Stimulated activated CD8-positive, alpha-beta memory T cell treated with anti-CD3 and anti-CD28 coated beads, Interleukin-12 subunit alpha, Interleukin-12 subunit beta, amount 100 ng/mL, for 1 hour (primary cell): ENCODE data around the gene MAPKAPK2.

Experiments
- DNase-seq: peaks from one replicate; pipeline ENCODE4 v3.0.0-alpha.2; 2020; ENCODE audit warnings: low read depth

Gene MAPKAPK2

GRCh38 chr1:206704226-206704625 lies 19.5 kb downstream of the MAPKAPK2 start:
- DNase-seq: no peak

GRCh38 chr1:206705191-206705590 lies 20.5 kb downstream of the MAPKAPK2 start:
- no peak for DNase-seq

GRCh38 chr1:206705726-206706297 lies 21.1 kb downstream of the MAPKAPK2 start:
- no peak for DNase-seq

- no peak for DNase-seq
Observed at GRCh38 chr1:206706298-206706791, 21.6 kb downstream of the MAPKAPK2 start.

- no peak for DNase-seq
Observed at GRCh38 chr1:206706806-206707366, 22.2 kb downstream of the MAPKAPK2 start.

- DNase-seq: no peak
Observed at GRCh38 chr1:206708058-206708457, 23.4 kb downstream of the MAPKAPK2 start.

GRCh38 chr1:206708882-206709281 lies 24.2 kb downstream of the MAPKAPK2 start:
- DNase-seq: no peak

- DNase-seq: no peak
Observed at GRCh38 chr1:206709322-206709721, 24.6 kb downstream of the MAPKAPK2 start.

GRCh38 chr1:206709772-206710459 lies 25.2 kb downstream of the MAPKAPK2 start:
- no peak for DNase-seq

GRCh38 chr1:206710460-206710823 lies 25.7 kb downstream of the MAPKAPK2 start:
- DNase-seq: no peak

GRCh38 chr1:206713070-206713469 lies 28.4 kb downstream of the MAPKAPK2 start:
- DNase-seq: no peak

GRCh38 chr1:206713910-206714312 lies 29.2 kb downstream of the MAPKAPK2 start:
- DNase-seq: no peak

- DNase-seq: no peak
Observed at GRCh38 chr1:206714331-206715058, 29.8 kb downstream of the MAPKAPK2 start.

- no peak for DNase-seq
Observed at GRCh38 chr1:206715120-206715519, 30.4 kb downstream of the MAPKAPK2 start.

- no peak for DNase-seq
Observed at GRCh38 chr1:206715552-206716158, 30.9 kb downstream of the MAPKAPK2 start.

- DNase-seq: no peak
Observed at GRCh38 chr1:206716159-206716869, 31.6 kb downstream of the MAPKAPK2 start.

- no peak for DNase-seq
Observed at GRCh38 chr1:206716870-206717673, 32.4 kb downstream of the MAPKAPK2 start.

GRCh38 chr1:206717674-206717989 lies 32.9 kb downstream of the MAPKAPK2 start:
- DNase-seq: no peak

- no peak for DNase-seq
Observed at GRCh38 chr1:206719169-206719839, 34.6 kb downstream of the MAPKAPK2 start.

- no peak for DNase-seq
Observed at GRCh38 chr1:206721454-206721853, 36.7 kb downstream of the MAPKAPK2 start.
